GM12864 (cell line): Measurements from ENCODE around the gene SSNA1.

Experiments used
- DNase-seq: peaks from one replicate; pipeline ENCODE4 v3.0.0-alpha.2; 2011; ENCODE audit warnings: low read depth
- H3K4me3 ChIP-seq: 2 replicates; pipeline ENCODE4 v1.5.1; 2011; ENCODE audit warnings: mild to moderate bottlenecking, low read depth, low read length, control low read depth
- TF ChIP-seq, protein P1 (sequence below): IDR thresholded peaks from 2 replicates; pipeline ENCODE4 v1.5.1; 2011; ENCODE audit warnings: low read depth, mild to moderate bottlenecking, moderate library complexity, low read length, control low read depth, inconsistent platforms; ENCODE audit errors: missing control alignments

SSNA1 gene

GRCh38 chr9:137192448-137192780, 3.9 kb downstream of the SSNA1 start:
- TF ChIP-seq, protein P1, sequence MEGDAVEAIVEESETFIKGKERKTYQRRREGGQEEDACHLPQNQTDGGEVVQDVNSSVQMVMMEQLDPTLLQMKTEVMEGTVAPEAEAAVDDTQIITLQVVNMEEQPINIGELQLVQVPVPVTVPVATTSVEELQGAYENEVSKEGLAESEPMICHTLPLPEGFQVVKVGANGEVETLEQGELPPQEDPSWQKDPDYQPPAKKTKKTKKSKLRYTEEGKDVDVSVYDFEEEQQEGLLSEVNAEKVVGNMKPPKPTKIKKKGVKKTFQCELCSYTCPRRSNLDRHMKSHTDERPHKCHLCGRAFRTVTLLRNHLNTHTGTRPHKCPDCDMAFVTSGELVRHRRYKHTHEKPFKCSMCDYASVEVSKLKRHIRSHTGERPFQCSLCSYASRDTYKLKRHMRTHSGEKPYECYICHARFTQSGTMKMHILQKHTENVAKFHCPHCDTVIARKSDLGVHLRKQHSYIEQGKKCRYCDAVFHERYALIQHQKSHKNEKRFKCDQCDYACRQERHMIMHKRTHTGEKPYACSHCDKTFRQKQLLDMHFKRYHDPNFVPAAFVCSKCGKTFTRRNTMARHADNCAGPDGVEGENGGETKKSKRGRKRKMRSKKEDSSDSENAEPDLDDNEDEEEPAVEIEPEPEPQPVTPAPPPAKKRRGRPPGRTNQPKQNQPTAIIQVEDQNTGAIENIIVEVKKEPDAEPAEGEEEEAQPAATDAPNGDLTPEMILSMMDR: no peak
- no peak overlapping the region for H3K4me3 ChIP-seq
- DNase-seq: no peak

DNA sequence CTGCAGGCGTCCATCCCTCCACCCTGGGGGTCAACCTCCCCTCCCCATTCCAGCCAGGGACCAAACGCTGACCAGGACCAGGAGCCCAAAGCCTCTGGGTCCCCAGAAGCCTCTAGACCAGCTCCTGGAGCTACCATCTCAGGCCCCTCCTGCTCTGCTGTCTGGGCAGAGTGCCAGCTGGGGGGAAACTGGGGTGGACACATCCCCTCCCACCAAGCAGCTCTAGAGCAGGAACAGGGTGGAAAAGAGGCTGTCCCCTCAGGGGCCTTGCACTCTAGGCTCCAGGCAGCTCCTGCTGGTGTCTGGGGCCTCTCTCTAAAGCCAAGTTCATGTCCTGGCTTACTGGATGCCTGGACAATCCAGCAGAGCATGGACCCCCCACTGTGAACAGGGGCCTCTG, 4.4 kb downstream of the SSNA1 start:
- TF ChIP-seq, protein P1: no peak
- no peak overlapping the region for H3K4me3 ChIP-seq
- DNase-seq: no peak

- no peak overlapping the region for H3K4me3 ChIP-seq
- TF ChIP-seq, protein P1: no peak
- no peak for DNase-seq
Measured at GRCh38 chr9:137193771-137194170, 5.3 kb downstream of the SSNA1 start.

- no peak overlapping the region for H3K4me3 ChIP-seq
- TF ChIP-seq, protein P1: no peak
- DNase-seq: no peak
Measured at GRCh38 chr9:137194388-137194787, 5.9 kb downstream of the SSNA1 start.

GRCh38 chr9:137194909-137195308, 6.4 kb downstream of the SSNA1 start:
- TF ChIP-seq, protein P1: no peak
- no peak for DNase-seq

GRCh38 chr9:137195525-137196220, 7.2 kb downstream of the SSNA1 start:
- no peak overlapping the region for H3K4me3 ChIP-seq
- no peak for DNase-seq
- TF ChIP-seq, protein P1: no peak

More at GRCh38 chr9:137194909-137195308, 6.4 kb downstream of the SSNA1 start:
- H3K4me3 ChIP-seq: no peak overlapping the region
